IMR-90 (cell line): Measurements from ENCODE around the gene TTL. TPM values are rescaled to one million over a fixed set of nuclear protein-coding genes. Genes with fewer than 3 reads are reported as not detected.

ENCODE experiments used
- ATAC-seq: fragments of 200-7000 bp; cut with Tn5 transposase; 2 replicates; pipeline ENCODE4 v1.9.1; 2020; ENCODE audit warnings: low read depth, mild to moderate bottlenecking, moderate library complexity
- BruUV-seq: library from RNA; stranded (reverse); fragments of 400-500 nt; replicated peaks from 2 replicates; lab custom pipeline; 2021; lab: Mats Ljungman, UMichigan
- CTCF ChIA-PET: fragments of 300-600 bp; formaldehyde crosslinking; extraction: SDS; loops from one replicate; lab custom pipeline; 2021; ENCODE audit warnings: antibody characterized with exemption; lab: Yijun Ruan, JAX
- POLR2A ChIA-PET: fragments of 300-600 bp; sonication (Branson Sonifier 250); formaldehyde crosslinking; loops from one replicate; lab custom pipeline; 2022; ENCODE audit warnings: antibody characterized with exemption; ENCODE audit not compliant: unreplicated experiment; lab: Charles Lee
- DNase-seq: peaks from one replicate; pipeline ENCODE4 v3.0.0; 2013
- H2AFZ ChIP-seq: replicated peaks from 2 replicates; pipeline ENCODE3; 2013; ENCODE audit warnings: low read length, mild to moderate bottlenecking; ENCODE audit not compliant: poor library complexity
- H2AK5ac ChIP-seq: 2 replicates; pipeline ENCODE4 v1.6.1; 2013; ENCODE audit warnings: low read depth, low read length, inconsistent platforms
- H2AK9ac ChIP-seq: replicated peaks from 2 replicates; pipeline ENCODE3; 2013; ENCODE audit warnings: mild to moderate bottlenecking, low read depth, low read length, moderate library complexity; ENCODE audit not compliant: poor library complexity
- H2BK120ac ChIP-seq: 2 replicates; pipeline ENCODE4 v1.6.1; 2013; ENCODE audit warnings: low read depth, low read length, inconsistent platforms
- H2BK15ac ChIP-seq: 3 replicates; pipeline ENCODE4 v1.6.1; 2013; ENCODE audit warnings: low read depth, low read length, inconsistent platforms
- H2BK20ac ChIP-seq: 2 replicates; pipeline ENCODE4 v1.6.1; 2013; ENCODE audit warnings: low read depth, mild to moderate bottlenecking, inconsistent platforms, low read length, moderate library complexity
- H2BK5ac ChIP-seq: 2 replicates; pipeline ENCODE4 v1.6.1; 2013; ENCODE audit warnings: mild to moderate bottlenecking, low read depth, low read length, inconsistent platforms; ENCODE audit not compliant: poor library complexity, severe bottlenecking
- H3K14ac ChIP-seq: replicated peaks from 2 replicates; pipeline ENCODE4 v1.6.1; 2013; ENCODE audit warnings: low read depth, low read length, inconsistent platforms
- H3K18ac ChIP-seq: 2 replicates; pipeline ENCODE4 v1.6.1; 2013; ENCODE audit warnings: low read depth, low read length, control low read depth
- H3K23ac ChIP-seq: 2 replicates; pipeline ENCODE4 v1.6.1; 2013; ENCODE audit warnings: low read depth, low read length, inconsistent platforms
- H3K27ac ChIP-seq: 2 replicates; pipeline ENCODE4 v1.5.1; 2013; ENCODE audit warnings: mild to moderate bottlenecking, control low read depth, low read length; ENCODE audit not compliant: insufficient read depth
- H3K27me3 ChIP-seq: 2 replicates; pipeline ENCODE4 v1.6.1; 2013; ENCODE audit warnings: low read length; ENCODE audit not compliant: control insufficient read depth, insufficient read depth
- H3K36me3 ChIP-seq: 2 replicates; pipeline ENCODE4 v1.6.1; 2013; ENCODE audit warnings: low read length, mixed read lengths; ENCODE audit not compliant: control insufficient read depth, insufficient read depth
- H3K4ac ChIP-seq: 2 replicates; pipeline ENCODE4 v1.6.1; 2013; ENCODE audit warnings: low read depth, low read length, inconsistent platforms
- H3K4me1 ChIP-seq: 2 replicates; pipeline ENCODE4 v1.6.1; 2013; ENCODE audit warnings: low read length, mixed read lengths; ENCODE audit not compliant: control insufficient read depth, insufficient read depth
- H3K4me2 ChIP-seq: 2 replicates; pipeline ENCODE4 v1.6.1; 2013; ENCODE audit warnings: low read depth, mild to moderate bottlenecking, control low read depth, low read length, moderate library complexity
- H3K4me3 ChIP-seq: 2 replicates; pipeline ENCODE4 v1.5.1; 2013; ENCODE audit warnings: low read depth, mild to moderate bottlenecking, control low read depth, low read length, moderate library complexity; ENCODE audit not compliant: insufficient read depth
- H3K56ac ChIP-seq: 2 replicates; pipeline ENCODE4 v1.6.1; 2013; ENCODE audit warnings: low read length, inconsistent platforms; ENCODE audit not compliant: insufficient read depth; ENCODE audit errors: extremely low read depth
- H3K79me1 ChIP-seq, 2 experiments: 2 replicates each; pipeline ENCODE4 v1.6.1; 2013; ENCODE audit warnings: low read length in 2 of 2, inconsistent platforms in 1 of 2, low read depth in 1 of 2
- H3K9ac ChIP-seq: 2 replicates; pipeline ENCODE4 v1.6.1; 2013; ENCODE audit warnings: low read depth, low read length, control low read depth
- H3K9me1 ChIP-seq: 2 replicates; pipeline ENCODE4 v1.6.1; 2013; ENCODE audit warnings: low read length, inconsistent platforms; ENCODE audit not compliant: insufficient read depth
- H3K9me3 ChIP-seq: 2 replicates; pipeline ENCODE4 v1.6.1; 2013; ENCODE audit warnings: low read length; ENCODE audit not compliant: control insufficient read depth, insufficient read depth
- H4K20me1 ChIP-seq: 2 replicates; pipeline ENCODE4 v1.6.1; 2013; ENCODE audit warnings: low read length, inconsistent platforms; ENCODE audit not compliant: insufficient read depth
- H4K5ac ChIP-seq: 2 replicates; pipeline ENCODE4 v1.6.1; 2013; ENCODE audit warnings: mild to moderate bottlenecking, low read depth, low read length, control low read depth
- H4K8ac ChIP-seq, 2 experiments: 2 replicates each; pipeline ENCODE4 v1.6.1; 2013; ENCODE audit warnings: low read depth in 2 of 2, low read length in 2 of 2, control low read depth in 1 of 2, inconsistent platforms in 1 of 2
- H4K91ac ChIP-seq: 2 replicates; pipeline ENCODE4 v1.6.1; 2013; ENCODE audit warnings: low read depth, low read length, inconsistent platforms; ENCODE audit not compliant: insufficient read depth
- CEBPB ChIP-seq: IDR thresholded peaks from 2 replicates; pipeline ENCODE4 v1.6.1; 2012; ENCODE audit warnings: low read depth, low read length, improper control_type of control experiment
- CHD1 ChIP-seq: IDR thresholded peaks from 2 replicates; pipeline ENCODE4 v1.6.1; 2012; ENCODE audit warnings: low read depth, low read length, improper control_type of control experiment
- CTCF ChIP-seq: conservative IDR thresholded peaks from 2 replicates; pipeline ENCODE4 v1.5.1; 2012; ENCODE audit warnings: mild to moderate bottlenecking, low read depth, low read length, improper control_type of control experiment
- ELK1 ChIP-seq: fragments of 150-350 bp; IDR thresholded peaks from 2 replicates; pipeline ENCODE4 v1.6.1; 2016; ENCODE audit warnings: low read depth, mild to moderate bottlenecking, low read length, moderate library complexity, borderline replicate concordance
- MAFK ChIP-seq: IDR thresholded peaks from 2 replicates; pipeline ENCODE4 v1.6.1; 2012; ENCODE audit warnings: low read depth, low read length, improper control_type of control experiment
- MAZ ChIP-seq: IDR thresholded peaks from 2 replicates; pipeline ENCODE4 v1.6.1; 2012; ENCODE audit warnings: low read depth, mild to moderate bottlenecking, low read length, improper control_type of control experiment, moderate library complexity, borderline replicate concordance
- MXI1 ChIP-seq: IDR thresholded peaks from 2 replicates; pipeline ENCODE4 v1.6.1; 2012; ENCODE audit warnings: low read depth, mild to moderate bottlenecking, low read length, moderate library complexity, borderline replicate concordance
- POLR2A ChIP-seq: IDR thresholded peaks from 2 replicates; pipeline ENCODE4 v1.6.1; 2012; ENCODE audit warnings: mild to moderate bottlenecking, low read depth, low read length
- RAD21 ChIP-seq: IDR thresholded peaks from 2 replicates; pipeline ENCODE4 v1.6.1; 2012; ENCODE audit warnings: low read length, improper control_type of control experiment
- RCOR1 ChIP-seq: IDR thresholded peaks from 2 replicates; pipeline ENCODE4 v1.6.1; 2012; ENCODE audit warnings: mild to moderate bottlenecking, low read length, improper control_type of control experiment; ENCODE audit not compliant: insufficient replicate concordance
- RFX5 ChIP-seq: IDR thresholded peaks from 2 replicates; pipeline ENCODE4 v1.8.0; 2012; ENCODE audit warnings: low read depth, mild to moderate bottlenecking, low read length, moderate library complexity
- SMC3 ChIP-seq: fragments of 150-350 bp; IDR thresholded peaks from 2 replicates; pipeline ENCODE4 v1.6.1; 2016; ENCODE audit warnings: low read depth, mild to moderate bottlenecking, antibody characterized with exemption, low read length, moderate library complexity
- USF2 ChIP-seq: fragments of 150-350 bp; IDR thresholded peaks from 2 replicates; pipeline ENCODE4 v1.6.1; 2017; ENCODE audit warnings: mild to moderate bottlenecking, antibody characterized with exemption, low read length, low read depth
- WGBS, 2 experiments: methylation state at CpG; one replicate each; pipeline versions ENCODE4 v1.1.5 to v1.1.7; 2013; ENCODE audit warnings: missing lambda C conversion rate in 2 of 2; ENCODE audit not compliant: insufficient read length in 1 of 2; ENCODE audit errors: extremely low coverage in 2 of 2; 5-methylcytosine and 5-hydroxymethylcytosine counted together
- dilution Hi-C: fragments of 300-500 bp; cut with HindIII; formaldehyde crosslinking; loops from one replicate; pipeline ENCODE4 v1.14.3; 2018; ENCODE audit warnings: low sequenced_read_pairs; ENCODE audit not compliant: unreplicated experiment
- in situ Hi-C: fragments of 300-500 bp; cut with MboI; formaldehyde crosslinking; loops from 3 replicates; pipeline ENCODE4 v1.14.3; 2019; ENCODE audit warnings: low sequenced_read_pairs, inconsistent platforms, mixed read lengths
- intact Hi-C: fragments of 100-400 bp; cut with micrococcal nuclease; formaldehyde crosslinking; loops from 2 replicates; pipeline ENCODE4 v1.10.0; 2022
- polyA plus RNA-seq, 3 experiments: library from polyadenylated mRNA; depleted of rRNA; stranded (reverse); fragments of >200 nt; gene quantifications; 2 replicates each; pipeline ENCODE4 v1.2.3, GENCODE V29; 2012; ENCODE audit warnings: low replicate concordance in 1 of 3
- total RNA-seq: library from RNA; depleted of rRNA; stranded (reverse); fragments of >200 nt; gene quantifications from 2 replicates; pipeline ENCODE4 v1.2.3, GENCODE V29; 2012

TTL gene
- total and polyA plus RNA-seq, 2 of the 4 experiments (the other 2 are of a cell fraction), result 18.2 to 36.2 TPM

- intact Hi-C loops, result no loop called here
- Histone ChIP-seq H4K8ac (no peak overlapping the region), H3K4me3 (no peak overlapping the region), H3K79me1 (no peaks in the 10 kb centered on the region), H3K27me3 (peaks cover 2% of the 10 kb centered on the region), H2AFZ (no peak overlapping the region), H4K91ac (no peak overlapping the region), H2BK15ac (no peak overlapping the region), H3K4me2 (no peak overlapping the region), H3K4ac (no peak overlapping the region), H2BK20ac (no peak overlapping the region), H3K14ac (no peak overlapping the region), H3K18ac (no peak overlapping the region), H3K27ac (no peak overlapping the region), H3K9me3 (0 out of 2 replicates have a peak, but pooled peaks cover 2% of the 10 kb centered on the region), H2AK9ac (no peak overlapping the region), H2BK5ac (no peak overlapping the region), H3K4me1 (no peaks in the 10 kb centered on the region), H3K23ac (no peak overlapping the region), H3K9ac (no peak overlapping the region), H2AK5ac (no peak overlapping the region), H2BK120ac (no peak overlapping the region), H3K56ac (no peak overlapping the region), H3K36me3 (no peaks in the 10 kb centered on the region), H4K20me1 (no peaks in the 10 kb centered on the region), H4K5ac (no peak overlapping the region), H3K9me1 (no peaks in the 10 kb centered on the region)
- ChIA-PET POLR2A (no interaction called here), CTCF (no interaction called here)
- no peak for ATAC-seq
- WGBS, 2 experiments, result no CpG with 5 or more reads among the region's 4 CpGs
- DNase-seq, result no peak
- BruUV-seq, result no TSS peak
- in situ Hi-C loops, result loop anchor here (25.0 kb wide), 1 partner anchor 188 kb away; the partner anchor contains the start of gene ZC3H8
- TF ChIP-seq SMC3, result no peak
- TF ChIP-seq USF2, result no peak
- TF ChIP-seq MAZ, result no peak
- TF ChIP-seq RFX5, result no peak
- TF ChIP-seq POLR2A, result no peak
- TF ChIP-seq CHD1, result no peak
- no peak for TF ChIP-seq MXI1
- TF ChIP-seq CEBPB, result no peak
- no peak for TF ChIP-seq CTCF
- TF ChIP-seq RCOR1, result no peak
- no peak for TF ChIP-seq RAD21
- no peak for TF ChIP-seq ELK1
- TF ChIP-seq MAFK, result no peak
- dilution Hi-C loops, result no loop called here
These were observed 32.1 kb upstream of the TTL start for GRCh38 chr2:112449854-112450253.
